ENCODE data around the gene DENND4A.

DNA sequence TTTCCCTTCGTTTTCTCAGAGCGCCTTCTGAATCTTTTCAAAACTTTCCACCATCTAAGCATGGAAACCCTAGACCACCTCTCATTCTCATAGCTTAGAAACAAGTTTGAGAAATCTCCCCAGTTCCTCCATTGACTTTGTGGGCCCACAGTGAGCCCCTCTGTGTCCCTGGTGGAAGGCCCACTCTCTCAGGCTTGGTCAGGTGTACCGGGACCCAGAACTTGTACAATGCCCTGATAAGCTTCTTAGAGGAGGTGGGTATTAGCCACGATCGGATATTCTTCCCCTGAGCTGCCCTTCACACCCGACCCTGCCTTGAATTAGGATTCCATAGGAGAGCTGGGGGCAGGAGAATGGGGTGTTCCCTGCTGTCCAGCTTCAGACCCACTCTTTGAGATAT is 170.5 kb downstream of the DENND4A start, which contains the start of gene SLC24A1:
- TF ChIP-seq CTCF (IDR thresholded peaks at IDR 0.05), result no peak
- no peak for TF ChIP-seq EZH2 (IDR thresholded peaks at IDR 0.05; ENCODE audit: borderline replicate concordance, insufficient read depth, low read depth, low read length, poor library complexity, severe bottlenecking)
